Keratinocyte (primary cell): ENCODE results near the gene WBP1L. TPM values are rescaled to one million over a fixed set of nuclear protein-coding genes. Genes with fewer than 3 reads are reported as not detected.
A peak's percentile ranks its signal among the peaks of the same experiment; 100 is the strongest.

Experiments
- DNase-seq: peaks from one replicate; pipeline ENCODE4 v3.0.0-alpha.2; 2011; ENCODE audit warnings: low read depth, missing footprints, low spot score
- FAIRE-seq: peaks from 2 replicates; lab custom pipeline; 2011; peaks lifted over from hg19 to GRCh38; lab: Jason Lieb, UNC
- H2AFZ ChIP-seq: 2 replicates; pipeline ENCODE4 v1.6.0; 2012; ENCODE audit warnings: low read length, control low read depth, inconsistent platforms; ENCODE audit not compliant: control insufficient read depth
- H3K27ac ChIP-seq: 2 replicates; pipeline ENCODE4 v1.5.1; 2011; ENCODE audit warnings: low read length; ENCODE audit not compliant: control insufficient read depth, insufficient read depth
- H3K27me3 ChIP-seq: 3 replicates; pipeline ENCODE4 v1.6.0; 2011; ENCODE audit warnings: low read length; ENCODE audit not compliant: control insufficient read depth, insufficient read depth; ENCODE audit errors: extremely low read depth
- H3K36me3 ChIP-seq, 2 experiments: 2 replicates in 1 of 2; 3 replicates in 1 of 2; pipeline ENCODE4 v1.5.1; 2011; ENCODE audit warnings: low read length in 2 of 2, mild to moderate bottlenecking in 1 of 2; ENCODE audit not compliant: control insufficient read depth in 2 of 2, insufficient read depth in 2 of 2; ENCODE audit errors: extremely low read depth in 1 of 2
- H3K4me1 ChIP-seq: 3 replicates; pipeline ENCODE4 v1.5.1; 2011; ENCODE audit warnings: low read length; ENCODE audit not compliant: control insufficient read depth, insufficient read depth; ENCODE audit errors: extremely low read depth
- H3K4me2 ChIP-seq: 3 replicates; pipeline ENCODE4 v1.6.0; 2011; ENCODE audit warnings: low read depth, low read length; ENCODE audit not compliant: control insufficient read depth, insufficient read depth; ENCODE audit errors: extremely low read depth
- H3K4me3 ChIP-seq, 3 experiments: fragments of 200-600 bp in 1 of 3; sonication (generic) in 1 of 3; 2 replicates in 2 of 3; 3 replicates in 1 of 3; pipeline ENCODE4 v1.5.1; 2011 to 2016; ENCODE audit warnings: low read length in 3 of 3, mild to moderate bottlenecking in 3 of 3, control low read depth in 2 of 3, inconsistent platforms in 1 of 3, low read depth in 1 of 3, mixed read lengths in 1 of 3, mixed run types in 1 of 3, moderate library complexity in 1 of 3; ENCODE audit not compliant: control insufficient read depth in 2 of 3, insufficient read depth in 2 of 3; ENCODE audit errors: extremely low read depth in 1 of 3
- H3K79me2 ChIP-seq: 2 replicates; pipeline ENCODE4 v1.6.0; 2012; ENCODE audit warnings: low read length; ENCODE audit not compliant: control insufficient read depth, insufficient read depth
- H3K9ac ChIP-seq: 3 replicates; pipeline ENCODE4 v1.6.0; 2011; ENCODE audit warnings: low read length; ENCODE audit not compliant: control insufficient read depth, insufficient read depth; ENCODE audit errors: extremely low read depth
- H3K9me1 ChIP-seq: 3 replicates; pipeline ENCODE4 v1.6.0; 2011; ENCODE audit warnings: low read length; ENCODE audit not compliant: control insufficient read depth, insufficient read depth; ENCODE audit errors: extremely low read depth
- H3K9me3 ChIP-seq: 2 replicates; pipeline ENCODE4 v1.5.1; 2012; ENCODE audit warnings: low read depth, low read length; ENCODE audit not compliant: control insufficient read depth
- H4K20me1 ChIP-seq: 3 replicates; pipeline ENCODE4 v1.6.0; 2011; ENCODE audit warnings: low read length; ENCODE audit not compliant: control insufficient read depth, insufficient read depth; ENCODE audit errors: extremely low read depth
- CTCF ChIP-seq, 3 experiments: IDR thresholded peaks in 1 of 3; conservative IDR thresholded peaks in 1 of 3; optimal IDR thresholded peaks in 1 of 3; 2 replicates in 2 of 3; 3 replicates in 1 of 3; pipeline versions ENCODE3 to v1.5.1; 2011; ENCODE audit warnings: low read length in 3 of 3, mild to moderate bottlenecking in 3 of 3, moderate library complexity in 2 of 3, control low read depth in 1 of 3, inconsistent platforms in 1 of 3; ENCODE audit not compliant: insufficient read depth in 2 of 3; ENCODE audit errors: extremely low read depth in 1 of 3
- EZH2 ChIP-seq: IDR thresholded peaks from one replicate; pipeline ENCODE4 v1.6.1; 2012; ENCODE audit warnings: inconsistent platforms, mild to moderate bottlenecking, low read length, moderate library complexity
- dilution Hi-C: fragments of 300-500 bp; cut with MboI; formaldehyde crosslinking; loops from one replicate; pipeline ENCODE4 v1.7.0; 2020; ENCODE audit warnings: low sequenced_read_pairs; ENCODE audit not compliant: extremely low pct_ligation_motif_present
- polyA plus RNA-seq, 5 experiments: library from polyadenylated mRNA; depleted of rRNA in 3 of 5; stranded (reverse) in 3 of 5; stranded (forward) in 1 of 5; unstranded in 1 of 5; fragments of >200 nt; gene quantifications; 1 replicate in 1 of 5; 2 replicates in 3 of 5; 3 replicates in 1 of 5; pipeline versions ENCODE4 v1.2.1 to v1.2.3, GENCODE V29; 2011 to 2012; ENCODE audit warnings: missing spikeins in 2 of 5, low read depth in 1 of 5, low replicate concordance in 1 of 5

Gene WBP1L
- polyA plus RNA-seq, 1 donor (not counting 4 experiments of a cell fraction or from before 2014, with no cell fraction given), result 24.3 TPM

- H3K9ac ChIP-seq, result peak overlapping the region; percentile 24
- FAIRE-seq, result no peak
- no peaks in the 10 kb centered on the region for H3K9me1 ChIP-seq
- TF ChIP-seq CTCF (optimal IDR thresholded peaks at IDR 0.05 in 1 of 3, IDR thresholded peaks at IDR 0.05 in 1 of 3, conservative IDR thresholded peaks at IDR 0.05 in 1 of 3; ENCODE audit: extremely low read depth in 1 of 3, insufficient read depth in 2 of 3, low read length in 3 of 3), result no peak
- no peak for TF ChIP-seq EZH2
- peaks cover 0 to 12% of the 10 kb centered on the region in 2 experiments for H3K36me3 ChIP-seq
- H3K9me3 ChIP-seq, result no peaks in the 10 kb centered on the region
- H2AFZ ChIP-seq, result no peak overlapping the region
- dilution Hi-C loops, result no loop called here
- DNase-seq, result no peak
- H3K79me2 ChIP-seq, result no peaks in the 10 kb centered on the region
- peaks cover 19% of the 10 kb centered on the region for H3K4me1 ChIP-seq
- no peaks in the 10 kb centered on the region for H4K20me1 ChIP-seq
- no peak overlapping the region for H3K4me3 ChIP-seq
- H3K4me2 ChIP-seq, result peak overlapping the region; percentile 17
- no peaks in the 10 kb centered on the region for H3K27me3 ChIP-seq
- H3K27ac ChIP-seq, result peak overlapping the region; percentile 41
These were observed 72.2 kb downstream of the WBP1L start for GRCh38 chr10:102815790-102816549.

DNA sequence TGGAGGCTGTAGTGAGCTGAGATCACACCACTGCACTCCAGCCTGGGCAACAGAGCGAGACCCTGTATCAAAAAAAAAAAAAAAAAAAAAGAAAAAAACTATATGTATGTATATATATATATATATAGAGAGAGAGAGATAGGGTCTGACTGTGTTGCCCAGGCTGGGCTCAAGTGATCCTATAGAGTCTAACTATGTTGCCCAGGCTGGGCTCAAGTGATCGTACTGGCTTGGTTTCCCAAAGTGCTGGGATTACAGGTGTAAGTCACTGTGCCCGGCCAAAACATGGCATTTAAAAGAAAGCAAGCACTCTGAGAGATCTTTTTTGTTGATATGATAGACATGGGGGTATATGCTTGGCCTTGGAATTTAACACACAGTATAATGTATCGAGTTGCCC is 73.4 kb downstream of the WBP1L start:
- no peak for TF ChIP-seq EZH2
- no peaks in the 10 kb centered on the region for H3K27me3 ChIP-seq
- no peak overlapping the region for H3K4me3 ChIP-seq
- DNase-seq, result no peak
- no peak overlapping the region for H3K9ac ChIP-seq
- H3K36me3 ChIP-seq, result peaks cover 0 to 9% of the 10 kb centered on the region in 2 experiments
- H2AFZ ChIP-seq, result no peak overlapping the region
- no peaks in the 10 kb centered on the region for H3K9me3 ChIP-seq
- no peaks in the 10 kb centered on the region for H3K9me1 ChIP-seq
- H4K20me1 ChIP-seq, result no peaks in the 10 kb centered on the region
- no peaks in the 10 kb centered on the region for H3K79me2 ChIP-seq
- no peak overlapping the region for H3K4me2 ChIP-seq
- dilution Hi-C loops, result no loop called here
- peaks cover 19% of the 10 kb centered on the region for H3K4me1 ChIP-seq
- no peak for FAIRE-seq
- H3K27ac ChIP-seq, result no peak overlapping the region
